ENCODE measurements around the gene ARAF. TPM values are rescaled to one million over a fixed set of nuclear protein-coding genes. Genes with fewer than 3 reads are reported as not detected.

The ARAF gene
- total and polyA plus RNA-seq, 8 donors: 32.9 to 78.7 (median 43.1) TPM

DNA sequence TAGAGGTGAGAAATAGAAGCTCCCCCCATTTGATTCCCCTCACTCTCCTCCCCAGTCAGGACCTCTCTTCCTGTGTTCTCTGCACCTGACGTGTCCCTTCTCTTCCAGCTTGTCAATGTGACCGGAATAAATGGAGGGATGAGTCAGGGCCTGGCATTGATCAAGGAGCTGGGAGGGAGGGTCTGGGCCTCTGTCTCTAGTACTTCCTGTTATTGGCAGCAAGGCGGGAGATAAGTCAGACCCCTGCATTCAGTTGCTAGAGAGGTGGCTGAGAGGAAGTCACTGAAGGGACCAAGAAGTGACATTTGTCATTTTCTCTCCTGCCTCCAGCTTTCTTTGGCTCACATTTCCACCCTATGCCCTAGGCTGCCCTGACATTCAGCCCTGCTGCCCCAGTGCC is 42.9 kb upstream of the ARAF start:
- Histone ChIP-seq H3K9me3 (no peaks in the 10 kb centered on the region), H3K36me3 (no peaks in the 10 kb centered on the region), H3K4me1 (no peaks in the 10 kb centered on the region), H3K27me3 (no peaks in the 10 kb centered on the region), H3K27ac (no peak overlapping the region), H3K4me3 (no peak overlapping the region)
- intact Hi-C loops (cut with DNase I): no loop called here
- FAIRE-seq (no peak), DNase-seq (no peak), ATAC-seq (no peak)
- WGBS, 2 donors: 74 to 82% methylated on average over 3 of the region's 3 CpGs
- TF ChIP-seq, protein P1, sequence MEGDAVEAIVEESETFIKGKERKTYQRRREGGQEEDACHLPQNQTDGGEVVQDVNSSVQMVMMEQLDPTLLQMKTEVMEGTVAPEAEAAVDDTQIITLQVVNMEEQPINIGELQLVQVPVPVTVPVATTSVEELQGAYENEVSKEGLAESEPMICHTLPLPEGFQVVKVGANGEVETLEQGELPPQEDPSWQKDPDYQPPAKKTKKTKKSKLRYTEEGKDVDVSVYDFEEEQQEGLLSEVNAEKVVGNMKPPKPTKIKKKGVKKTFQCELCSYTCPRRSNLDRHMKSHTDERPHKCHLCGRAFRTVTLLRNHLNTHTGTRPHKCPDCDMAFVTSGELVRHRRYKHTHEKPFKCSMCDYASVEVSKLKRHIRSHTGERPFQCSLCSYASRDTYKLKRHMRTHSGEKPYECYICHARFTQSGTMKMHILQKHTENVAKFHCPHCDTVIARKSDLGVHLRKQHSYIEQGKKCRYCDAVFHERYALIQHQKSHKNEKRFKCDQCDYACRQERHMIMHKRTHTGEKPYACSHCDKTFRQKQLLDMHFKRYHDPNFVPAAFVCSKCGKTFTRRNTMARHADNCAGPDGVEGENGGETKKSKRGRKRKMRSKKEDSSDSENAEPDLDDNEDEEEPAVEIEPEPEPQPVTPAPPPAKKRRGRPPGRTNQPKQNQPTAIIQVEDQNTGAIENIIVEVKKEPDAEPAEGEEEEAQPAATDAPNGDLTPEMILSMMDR (IDR thresholded peaks at IDR 0.05): no peak

DNA sequence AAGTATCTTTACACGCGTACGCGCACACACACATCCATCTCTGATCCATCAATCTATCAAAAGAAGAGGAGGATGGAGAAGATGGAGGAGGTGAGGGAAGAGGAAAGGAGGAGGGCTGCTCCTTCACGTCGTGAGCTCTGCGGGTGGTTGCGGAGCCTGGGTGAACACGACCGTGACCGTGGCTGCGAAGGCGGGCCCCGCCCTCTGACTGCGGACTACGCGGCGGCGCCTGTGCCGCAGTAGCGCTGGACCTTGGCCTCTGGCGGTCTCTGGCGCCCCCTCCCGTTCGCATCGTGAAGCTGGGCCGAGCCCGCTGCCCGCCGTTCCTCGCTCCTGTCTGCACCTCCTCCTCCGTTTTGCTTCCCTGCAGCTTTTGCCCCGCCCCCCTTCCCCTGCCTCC is 37.7 kb upstream of the ARAF start:
- WGBS, 2 donors: 1 to 19% methylated on average over 33 of the region's 33 CpGs
- Histone ChIP-seq H3K36me3 (no peaks in the 10 kb centered on the region), H3K4me1 (no peaks in the 10 kb centered on the region), H3K9me3 (no peaks in the 10 kb centered on the region), H3K27me3 (no peaks in the 10 kb centered on the region), H3K27ac (no peak overlapping the region), H3K4me3 (peak overlapping the region; percentile 21 to 53 (median 32))
- peak; percentile 70 to 93 (median 86) for DNase-seq
- peak; percentile 98 to 100 (median 99) for ATAC-seq
- intact Hi-C loops (cut with DNase I): no loop called here
- no peak for FAIRE-seq
- TF ChIP-seq, protein P1 (IDR thresholded peaks at IDR 0.05): peak; percentile 61 to 69 (median 67)

DNA sequence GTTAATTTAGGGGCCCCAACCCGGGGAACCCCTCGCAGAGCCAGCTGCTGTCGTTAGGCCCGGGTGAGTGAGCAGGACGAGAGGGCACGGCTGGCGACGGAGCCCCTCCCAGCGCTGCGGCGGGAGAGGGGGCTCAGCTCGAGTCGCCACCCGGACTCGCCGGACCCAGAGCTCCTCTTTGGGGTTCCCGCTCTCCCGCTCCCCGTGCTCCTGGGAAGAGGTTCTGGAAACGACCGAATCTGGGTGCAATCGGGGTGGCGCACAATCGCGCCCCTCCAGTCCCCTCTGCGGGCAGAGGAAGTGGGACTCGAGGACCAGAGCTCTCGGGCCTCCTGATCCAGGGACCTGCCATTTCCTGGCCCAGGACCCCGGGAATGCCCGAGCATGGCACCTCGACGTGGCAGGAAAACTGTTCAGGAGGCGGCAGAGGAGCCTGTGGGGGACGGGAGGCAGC is 37.3 kb upstream of the ARAF start:
- no peak for FAIRE-seq
- peak overlapping the region; percentile 21 to 53 (median 32) for H3K4me3 ChIP-seq
- 1 to 30% methylated on average over 34 of the region's 34 CpGs for WGBS, 2 donors
- no peaks in the 10 kb centered on the region for H3K9me3 ChIP-seq
- TF ChIP-seq, protein P1 (IDR thresholded peaks at IDR 0.05): peak in 1 of 4 donors; percentile 7
- intact Hi-C loops (cut with DNase I): no loop called here
- no peaks in the 10 kb centered on the region for H3K27me3 ChIP-seq
- peak; percentile 17 to 32 (median 27) for ATAC-seq
- no peaks in the 10 kb centered on the region for H3K36me3 ChIP-seq
- no peaks in the 10 kb centered on the region for H3K4me1 ChIP-seq
- DNase-seq: peak in 2 of 6 donors; percentile 25 to 61
- H3K27ac ChIP-seq: no peak overlapping the region

DNA sequence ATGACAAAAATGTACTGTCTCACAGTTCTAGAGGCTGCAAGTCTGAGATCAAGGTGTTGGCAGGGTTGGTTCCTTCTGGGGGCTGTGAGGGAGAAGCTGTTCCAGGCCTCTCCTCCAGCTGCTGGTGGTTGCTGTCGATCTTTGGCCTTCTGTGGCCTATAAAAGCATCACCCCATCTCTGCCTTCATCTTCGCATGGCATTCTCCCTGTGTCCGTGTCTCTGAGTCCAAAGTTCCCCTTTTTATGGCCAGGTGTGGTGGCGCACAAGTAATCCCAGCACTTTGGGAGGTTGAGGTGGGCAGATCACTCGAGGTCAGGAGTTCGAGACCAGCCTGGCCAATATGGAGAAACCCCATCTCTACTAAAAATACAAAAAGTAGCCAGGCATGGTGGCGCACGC is 31.5 kb upstream of the ARAF start:
- Histone ChIP-seq H3K9me3 (no peaks in the 10 kb centered on the region), H3K36me3 (no peaks in the 10 kb centered on the region), H3K27me3 (no peaks in the 10 kb centered on the region), H3K4me1 (no peaks in the 10 kb centered on the region), H3K27ac (no peak overlapping the region), H3K4me3 (no peak overlapping the region)
- WGBS, 2 donors: 76 to 79% methylated on average over 8 of the region's 8 CpGs
- TF ChIP-seq, protein P1 (IDR thresholded peaks at IDR 0.05): no peak
- no peak for ATAC-seq
- intact Hi-C loops (cut with DNase I): no loop called here
- FAIRE-seq: no peak
- no peak for DNase-seq

- H3K27ac ChIP-seq: no peak overlapping the region
- FAIRE-seq (no peak), ATAC-seq (no peak), DNase-seq (no peak)
- H3K9me3 ChIP-seq: no peaks in the 10 kb centered on the region
- intact Hi-C loops (cut with DNase I): no loop called here
- no peaks in the 10 kb centered on the region for H3K4me1 ChIP-seq
- H3K27me3 ChIP-seq: no peaks in the 10 kb centered on the region
- WGBS, 2 donors: 90 to 91% methylated on average over 6 of the region's 6 CpGs
- TF ChIP-seq, protein P1 (IDR thresholded peaks at IDR 0.05): no peak
- H3K36me3 ChIP-seq: no peaks in the 10 kb centered on the region
- H3K4me3 ChIP-seq: no peak overlapping the region
These were observed 31.0 kb upstream of the ARAF start for GRCh38 chrX:47530049-47530448.
